Effector CD8-positive, alpha-beta T cell (primary cell): ENCODE data around the gene ANO3.
"Not testable (repeated sequence)": the region's sequence is repeated elsewhere in the genome, so short reads cannot be mapped to it uniquely, and the experiment has no call there.

Experiments
- DNase-seq: peaks from one replicate; lab custom pipeline; 2025; lab: John Stamatoyannopoulos, UW

ANO3 gene

DNA sequence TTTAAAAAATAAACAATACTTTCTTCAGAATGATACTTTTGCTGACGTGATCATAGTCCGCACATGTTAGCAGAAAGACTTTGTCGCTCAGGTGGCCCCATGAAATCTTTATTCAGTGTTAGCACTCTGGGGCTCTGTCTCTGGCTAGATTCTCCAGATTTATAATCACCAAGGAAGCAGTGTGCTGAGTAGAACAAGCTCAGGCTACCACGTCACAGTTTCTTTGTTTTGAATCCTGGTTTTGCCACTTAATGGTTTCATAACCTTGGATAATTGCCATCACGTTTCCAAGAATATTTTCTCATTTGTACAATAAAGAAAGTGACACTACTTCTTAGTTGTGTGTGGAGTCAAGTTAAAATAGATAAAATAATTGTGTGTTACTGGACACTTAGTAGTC lies 244.0 kb downstream of the ANO3 start:
- DNase-seq: no peak

DNA sequence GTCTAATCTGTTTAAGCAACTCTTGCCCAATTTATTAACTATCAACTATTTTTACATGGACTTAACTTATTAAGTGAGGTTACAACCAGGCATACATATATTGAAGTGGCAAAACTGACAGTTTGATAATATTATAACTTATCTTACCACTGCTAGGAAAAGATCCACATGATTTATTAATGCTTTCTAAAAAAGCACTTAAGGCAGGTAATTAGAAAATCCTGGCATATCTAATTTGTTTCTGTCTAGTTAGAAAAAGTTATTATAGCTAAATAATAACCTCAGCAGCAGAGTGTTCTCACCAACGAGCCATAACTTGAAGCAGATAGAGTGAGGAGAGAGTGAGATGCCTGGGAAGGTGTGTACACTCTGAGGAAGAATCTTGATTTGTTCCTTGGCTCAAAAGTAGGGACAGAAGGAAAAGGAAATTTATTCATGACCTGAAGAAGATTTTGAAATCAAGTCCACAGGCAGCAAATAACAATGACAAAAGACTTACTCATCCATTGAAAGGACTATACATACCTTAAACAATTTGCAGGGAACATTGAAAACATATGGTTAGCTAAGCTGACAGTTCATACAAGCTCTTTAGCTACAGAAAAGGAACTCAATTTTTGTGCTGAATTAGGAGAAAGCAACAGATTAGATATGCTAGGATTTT lies 247.2 kb downstream of the ANO3 start:
- no peak for DNase-seq

GRCh38 chr11:26579683-26580082 lies 247.8 kb downstream of the ANO3 start:
- no peak for DNase-seq

GRCh38 chr11:26580929-26581328 lies 249.0 kb downstream of the ANO3 start:
- DNase-seq: no peak

- DNase-seq: no peak
Observed at GRCh38 chr11:26583550-26583949, 251.6 kb downstream of the ANO3 start.

GRCh38 chr11:26584818-26585217 lies 252.9 kb downstream of the ANO3 start:
- DNase-seq: no peak

DNA sequence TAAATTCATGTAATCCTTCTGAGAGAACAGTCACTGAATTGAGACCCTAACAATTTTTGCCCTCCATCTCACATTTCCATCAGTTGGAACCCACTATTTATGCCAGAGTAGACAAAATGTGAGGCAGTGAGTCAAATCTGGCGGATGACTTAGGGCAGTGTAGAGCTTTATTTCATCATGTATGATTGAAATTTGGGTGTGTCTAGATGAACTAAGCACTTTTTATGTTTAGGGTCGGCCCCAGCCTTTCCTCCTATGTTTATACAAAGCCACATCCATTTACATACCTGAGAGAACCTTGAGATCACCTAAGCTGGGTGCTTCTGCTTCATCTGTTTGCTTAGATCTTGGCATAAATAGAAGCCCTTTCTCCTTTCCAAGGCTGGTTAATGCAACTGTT lies 255.1 kb downstream of the ANO3 start:
- no peak for DNase-seq

DNA sequence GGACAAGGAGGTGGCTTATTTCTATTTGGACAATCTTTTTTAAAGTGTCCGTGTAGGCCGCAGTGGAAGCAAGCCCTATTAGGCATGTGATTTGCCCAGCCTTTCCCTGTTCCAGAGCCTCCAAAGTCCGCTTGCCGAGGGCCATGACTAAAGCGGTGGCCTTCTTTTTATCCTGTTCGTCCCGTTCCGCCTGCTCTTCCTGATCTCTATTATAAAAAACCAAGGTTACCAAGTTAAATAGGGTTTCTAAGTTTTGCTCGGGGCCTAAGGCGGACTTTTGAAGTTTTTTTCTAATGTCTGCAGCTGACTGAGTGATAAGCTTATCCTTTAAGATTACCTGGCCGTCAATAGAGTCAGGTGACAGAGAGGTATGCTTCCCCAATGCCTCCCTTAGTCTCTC lies 261.8 kb downstream of the ANO3 start:
- DNase-seq: no peak

- not testable (repeated sequence) for DNase-seq
Observed at GRCh38 chr11:26595207-26595865, 263.4 kb downstream of the ANO3 start.

DNA sequence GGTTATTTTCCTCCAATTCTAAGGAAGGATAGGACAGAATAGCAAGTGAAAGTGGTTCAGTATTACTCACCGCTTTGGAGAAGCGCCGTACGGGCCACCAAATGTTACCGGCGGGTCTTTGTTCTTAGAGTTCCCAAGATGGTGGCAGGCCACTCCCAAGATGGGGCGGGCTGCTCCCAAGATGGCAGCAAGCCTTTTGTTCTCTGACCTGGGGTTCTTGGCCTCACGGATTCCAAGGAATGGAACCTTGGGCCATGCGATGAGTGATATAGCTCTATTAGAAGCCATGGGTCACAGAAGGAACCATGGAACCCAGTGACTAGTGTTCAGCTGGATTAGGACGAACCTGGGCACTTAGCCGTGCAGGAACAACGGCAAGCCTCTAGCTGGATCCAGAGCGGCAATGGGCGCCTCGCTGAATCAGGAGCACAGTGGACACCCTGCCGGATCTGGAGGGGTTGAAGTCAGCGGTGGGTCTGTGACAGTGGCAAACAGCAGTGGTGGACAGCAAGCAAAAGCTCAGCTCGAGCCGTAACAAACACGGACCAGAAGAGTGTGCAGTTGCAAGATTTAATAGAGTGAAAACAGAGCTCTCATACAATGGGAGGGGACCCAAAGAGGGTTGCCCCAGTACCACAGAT lies 265.2 kb downstream of the ANO3 start:
- not testable (repeated sequence) for DNase-seq

- no peak for DNase-seq
Observed at GRCh38 chr11:26597899-26598298, 266.0 kb downstream of the ANO3 start.

- DNase-seq: no peak
Observed at GRCh38 chr11:26599425-26599824, 267.5 kb downstream of the ANO3 start.

GRCh38 chr11:26599876-26600434 lies 268.0 kb downstream of the ANO3 start:
- DNase-seq: no peak

- no peak for DNase-seq
Observed at GRCh38 chr11:26607725-26608506, 276.0 kb downstream of the ANO3 start.

- DNase-seq: no peak
Observed at GRCh38 chr11:26608507-26609146, 276.7 kb downstream of the ANO3 start.

DNA sequence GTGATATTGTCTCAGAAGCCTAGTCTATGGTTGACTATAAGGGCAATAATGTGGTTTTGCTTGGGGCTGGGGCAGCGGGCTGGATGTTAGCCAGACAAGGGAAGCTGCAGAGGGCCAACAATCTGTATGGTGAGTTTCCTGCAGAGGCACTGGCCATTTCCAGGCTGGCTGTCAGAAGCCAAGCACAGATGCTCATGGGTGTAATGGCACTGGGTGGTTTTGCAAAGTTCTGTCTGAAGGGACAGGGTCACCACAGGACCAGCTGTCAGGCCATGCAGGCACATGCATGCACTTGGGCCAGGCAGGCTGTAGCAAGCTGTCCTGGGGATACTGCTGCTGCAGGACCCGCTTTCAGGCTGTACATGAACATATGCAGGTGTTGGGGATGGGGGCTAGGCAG lies 281.8 kb downstream of the ANO3 start:
- no peak for DNase-seq

- DNase-seq: no peak
Observed at GRCh38 chr11:26618441-26618840, 286.5 kb downstream of the ANO3 start.

- DNase-seq: no peak
Observed at GRCh38 chr11:26620282-26621045, 288.5 kb downstream of the ANO3 start.

GRCh38 chr11:26621132-26621531 lies 289.2 kb downstream of the ANO3 start:
- DNase-seq: no peak

GRCh38 chr11:26622181-26622580 lies 290.3 kb downstream of the ANO3 start:
- DNase-seq: no peak

- no peak for DNase-seq
Observed at GRCh38 chr11:26623076-26623659, 291.2 kb downstream of the ANO3 start.
